Mesodermal cell (in vitro differentiated cells): Measurements from ENCODE around the gene PTPRG.

ENCODE experiments used
- H3K27ac ChIP-seq: 2 replicates; pipeline ENCODE4 v1.7.0; 2013; ENCODE audit warnings: mild to moderate bottlenecking, low read depth, low read length, moderate library complexity; ENCODE audit not compliant: severe bottlenecking
- H3K36me3 ChIP-seq: 2 replicates; pipeline ENCODE4 v1.7.1; 2013; ENCODE audit warnings: mild to moderate bottlenecking, low read length, moderate library complexity; ENCODE audit not compliant: control insufficient read depth, insufficient read depth
- H3K4me1 ChIP-seq: one replicate; pipeline ENCODE4 v1.7.1; 2013; ENCODE audit warnings: mild to moderate bottlenecking, low read length; ENCODE audit not compliant: insufficient read depth, control insufficient read depth, poor library complexity, severe bottlenecking
- H3K4me3 ChIP-seq: 2 replicates; pipeline ENCODE4 v1.7.0; 2013; ENCODE audit warnings: low read length, control low read depth, mild to moderate bottlenecking; ENCODE audit not compliant: insufficient read depth, poor library complexity, severe bottlenecking; ENCODE audit errors: extremely low read depth
- H3K9me3 ChIP-seq: 2 replicates; pipeline ENCODE4 v1.7.1; 2013; ENCODE audit warnings: mild to moderate bottlenecking, low read length, moderate library complexity; ENCODE audit not compliant: control insufficient read depth
- WGBS, 2 experiments: methylation state at CpG; one replicate each; pipeline ENCODE4 v1.1.5; 2013; ENCODE audit warnings: missing lambda C conversion rate in 2 of 2; ENCODE audit not compliant: insufficient coverage in 2 of 2; 5-methylcytosine and 5-hydroxymethylcytosine counted together

Gene PTPRG

DNA sequence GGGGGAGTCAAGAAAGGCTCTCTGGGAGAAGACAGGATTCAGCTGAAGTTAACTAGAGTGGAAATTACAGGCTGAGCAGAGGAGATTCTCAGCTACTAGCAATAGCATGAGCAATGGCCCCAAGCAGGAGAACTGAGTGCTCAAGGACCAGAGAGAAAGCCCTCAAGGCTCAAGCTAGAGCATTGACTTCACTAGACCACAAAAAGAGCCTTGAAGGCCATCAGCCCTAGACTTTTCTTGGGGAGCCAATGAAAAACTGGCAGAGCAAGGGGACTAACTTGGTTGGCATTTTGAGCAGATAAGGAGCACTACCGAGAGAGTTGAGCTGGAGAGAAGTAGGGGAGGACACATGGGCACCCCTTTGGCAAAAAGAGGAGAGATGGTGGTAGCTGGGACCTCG lies 534.4 kb downstream of the PTPRG start:
- Histone ChIP-seq H3K36me3 (no peaks in the 10 kb centered on the region), H3K4me1 (peaks cover 17% of the 10 kb centered on the region), H3K4me3 (no peak overlapping the region), H3K9me3 (no peaks in the 10 kb centered on the region), H3K27ac (no peak overlapping the region)
- WGBS, 2 experiments: 60 to 89% methylated on average over 1 of the region's 2 CpGs

DNA sequence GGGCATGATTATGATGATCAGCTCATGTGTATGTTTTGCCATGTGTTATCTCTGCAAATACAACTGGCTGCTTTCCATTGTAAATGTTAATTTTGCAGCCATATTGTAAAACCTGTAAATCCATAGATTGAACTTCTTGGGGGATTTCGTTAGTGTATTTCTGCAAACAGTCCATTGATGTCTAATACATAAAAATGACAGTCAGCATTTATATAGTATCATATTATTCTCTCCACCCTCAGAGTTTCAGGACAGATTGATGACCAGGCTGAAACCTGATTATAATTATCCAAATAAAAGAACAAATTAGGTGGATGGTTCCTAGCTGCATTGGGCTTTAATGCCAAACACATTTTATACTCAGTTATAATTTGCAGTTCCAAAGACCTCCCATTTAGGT lies 535.1 kb downstream of the PTPRG start:
- Histone ChIP-seq H3K9me3 (no peaks in the 10 kb centered on the region), H3K4me1 (peaks cover 17% of the 10 kb centered on the region), H3K27ac (no peak overlapping the region), H3K4me3 (no peak overlapping the region), H3K36me3 (no peaks in the 10 kb centered on the region)
- no CpG with 5 or more reads among the region's 1 CpG for WGBS, 2 experiments

DNA sequence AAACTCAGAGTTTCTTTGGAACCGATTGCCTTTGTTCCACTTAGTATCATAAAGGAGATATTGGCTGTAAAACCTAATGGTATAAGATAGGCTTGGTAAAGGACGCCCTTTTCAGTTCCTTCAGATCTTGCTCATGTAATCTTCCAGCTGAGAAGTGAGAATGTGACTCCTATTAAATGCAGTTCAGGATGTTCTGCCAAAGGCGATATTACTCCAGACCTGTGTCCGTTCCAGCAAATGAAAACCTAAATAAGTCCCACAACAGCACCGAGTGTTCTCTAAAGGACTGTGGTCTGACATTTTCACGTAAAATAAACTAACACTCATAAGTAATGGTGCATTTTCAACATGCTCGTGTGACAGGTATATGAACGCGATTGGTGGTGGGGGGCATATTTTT lies 535.8 kb downstream of the PTPRG start:
- H3K36me3 ChIP-seq: no peaks in the 10 kb centered on the region
- no peaks in the 10 kb centered on the region for H3K9me3 ChIP-seq
- H3K4me3 ChIP-seq: no peak overlapping the region
- peaks cover 17% of the 10 kb centered on the region for H3K4me1 ChIP-seq
- H3K27ac ChIP-seq: no peak overlapping the region
- 94 to 95% methylated on average over 3 to 6 of the region's 9 CpGs for WGBS, 2 experiments

DNA sequence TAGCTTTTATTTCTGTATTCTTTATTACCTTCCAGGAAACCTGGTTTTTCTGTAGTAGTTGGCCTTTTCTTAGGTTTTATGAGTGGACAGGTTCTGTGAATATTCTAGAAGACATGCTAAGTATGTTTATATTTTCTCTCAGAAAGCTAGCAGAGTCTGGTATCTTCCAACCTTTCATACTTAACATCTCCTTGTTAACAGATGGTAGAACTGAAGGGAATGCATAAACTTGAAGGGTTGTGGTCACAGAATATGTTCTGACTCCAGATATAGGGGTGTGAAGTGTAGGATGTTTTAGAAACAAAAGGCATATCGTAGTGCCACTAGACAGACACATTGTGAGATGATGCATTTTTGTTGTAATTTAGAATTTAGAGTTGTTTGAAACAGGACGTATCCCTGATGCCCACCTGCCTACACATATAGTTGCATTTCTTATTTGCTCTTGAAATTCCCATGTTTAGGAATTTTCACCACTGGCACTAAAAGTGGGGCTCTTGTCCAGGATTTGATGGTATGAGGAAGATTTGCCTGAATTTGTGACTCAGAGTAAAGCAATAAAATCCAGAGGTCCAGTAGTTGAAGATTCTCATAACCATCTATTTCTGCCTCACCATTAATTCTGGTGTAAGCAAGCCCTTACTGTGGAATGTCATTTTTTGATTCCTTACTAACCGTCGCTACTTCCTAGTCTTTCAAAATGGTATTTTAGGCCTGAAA lies 537.4 kb downstream of the PTPRG start:
- Histone ChIP-seq H3K27ac (no peak overlapping the region), H3K4me3 (no peak overlapping the region), H3K36me3 (no peaks in the 10 kb centered on the region), H3K9me3 (no peaks in the 10 kb centered on the region), H3K4me1 (peaks cover 17% of the 10 kb centered on the region)
- WGBS, 2 experiments: 91% methylated on average over 1 of the region's 4 CpGs; no CpG with 5 or more reads in 1 of the 2 experiments

DNA sequence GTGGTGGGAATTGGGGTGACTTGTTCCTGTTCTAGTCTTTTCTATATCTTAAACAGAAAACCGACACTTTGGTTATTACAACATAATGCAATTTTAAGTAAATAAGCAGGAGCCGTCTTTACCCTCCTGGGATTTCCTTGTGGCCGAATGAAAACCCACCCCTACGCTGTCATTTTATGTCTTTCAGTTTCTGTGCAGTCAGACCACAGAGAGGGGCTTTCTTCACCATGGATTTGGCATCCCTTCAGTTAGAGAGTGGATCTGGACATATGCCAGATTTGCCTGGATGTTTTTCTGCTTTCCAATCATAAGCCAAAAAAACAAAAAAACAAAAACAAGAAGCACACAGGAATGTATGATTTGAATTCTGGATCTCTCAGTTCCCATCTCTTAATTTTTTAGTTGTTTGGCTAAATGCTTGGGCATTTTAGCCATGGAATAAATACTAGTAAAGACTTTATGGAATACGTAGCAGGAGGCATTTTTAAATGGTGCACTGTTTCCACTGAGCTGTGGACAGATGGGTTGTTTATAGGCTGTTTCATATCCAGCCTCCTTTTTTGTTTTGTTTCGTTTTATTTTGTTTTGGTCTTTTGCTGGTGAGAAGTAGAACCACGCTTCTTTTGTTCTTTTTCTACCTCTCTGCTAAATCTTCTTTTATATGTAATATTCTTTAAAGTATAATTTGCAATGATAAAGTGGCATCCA lies 539.1 kb downstream of the PTPRG start:
- H3K9me3 ChIP-seq: no peaks in the 10 kb centered on the region
- WGBS, 2 experiments: 100% methylated on average over 3 to 5 of the region's 7 CpGs
- peaks cover 12% of the 10 kb centered on the region for H3K4me1 ChIP-seq
- H3K4me3 ChIP-seq: no peak overlapping the region
- H3K36me3 ChIP-seq: no peaks in the 10 kb centered on the region
- H3K27ac ChIP-seq: no peak overlapping the region

DNA sequence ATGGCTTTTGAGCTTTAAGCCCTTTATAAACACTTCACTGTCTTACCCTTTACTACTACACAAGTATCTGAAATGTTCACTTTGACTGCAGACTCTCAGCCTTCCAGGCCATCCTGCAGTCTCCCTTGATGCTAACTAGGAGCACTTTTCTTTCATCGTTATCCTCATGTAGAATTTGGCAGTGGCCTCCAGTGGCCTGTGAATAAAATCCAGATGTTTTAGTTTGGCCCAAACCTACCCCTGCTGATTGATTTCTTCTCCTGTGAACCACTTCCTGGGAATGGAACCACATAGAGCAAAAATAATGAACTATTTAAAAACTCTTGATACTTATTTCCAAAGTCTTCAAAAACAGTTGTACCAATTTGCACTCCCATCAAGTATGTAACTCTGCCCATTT lies 540.1 kb downstream of the PTPRG start:
- H3K4me3 ChIP-seq: no peak overlapping the region
- WGBS, 2 experiments: 100% methylated on average over 1 of the region's 1 CpG; no CpG with 5 or more reads in 1 of the 2 experiments
- H3K4me1 ChIP-seq: peaks cover 1% of the 10 kb centered on the region
- H3K9me3 ChIP-seq: no peaks in the 10 kb centered on the region
- H3K27ac ChIP-seq: no peak overlapping the region
- no peaks in the 10 kb centered on the region for H3K36me3 ChIP-seq

DNA sequence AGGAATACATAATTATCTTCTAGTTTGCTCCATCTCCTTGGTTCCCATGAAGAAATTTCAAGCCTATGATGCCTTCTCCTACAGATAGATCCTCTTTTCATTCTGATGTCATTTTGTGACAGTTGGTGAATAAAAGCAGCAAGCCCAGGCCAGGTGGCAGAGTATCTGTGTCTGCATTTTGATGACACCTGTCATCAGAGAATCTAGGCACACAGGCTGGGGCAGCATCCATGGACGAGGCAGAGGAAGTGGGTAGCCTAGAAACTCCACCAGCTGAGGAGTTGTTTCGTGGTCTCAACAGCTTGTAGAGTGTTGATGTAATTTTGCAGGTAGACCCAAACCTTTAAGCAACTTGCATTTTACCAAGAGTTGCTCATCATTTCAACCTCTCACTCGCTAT lies 542.2 kb downstream of the PTPRG start:
- no peak overlapping the region for H3K27ac ChIP-seq
- WGBS, 2 experiments: 100% methylated on average over 2 of the region's 3 CpGs; no CpG with 5 or more reads in 1 of the 2 experiments
- no peaks in the 10 kb centered on the region for H3K36me3 ChIP-seq
- no peaks in the 10 kb centered on the region for H3K9me3 ChIP-seq
- H3K4me1 ChIP-seq: no peaks in the 10 kb centered on the region
- no peak overlapping the region for H3K4me3 ChIP-seq

DNA sequence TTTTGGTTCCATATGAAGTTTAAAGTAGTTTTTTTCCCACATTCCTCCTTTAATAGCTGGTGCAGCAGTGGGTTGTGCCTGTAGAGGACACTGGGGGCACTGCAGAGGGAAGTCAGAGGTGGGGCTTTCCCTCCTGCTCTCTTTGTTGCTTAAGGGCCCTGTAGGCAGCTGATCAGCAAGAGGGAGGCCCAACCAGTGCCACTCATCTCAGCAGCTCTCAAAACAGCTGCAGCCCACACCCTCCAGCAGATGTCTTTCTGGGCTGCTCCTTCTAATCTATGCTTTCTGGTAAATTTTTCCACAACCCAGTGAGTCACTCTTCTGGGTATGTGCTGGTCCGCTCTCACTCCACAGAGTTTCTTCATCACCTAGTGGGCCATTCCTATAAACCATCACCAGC lies 548.2 kb downstream of the PTPRG start:
- no peak overlapping the region for H3K4me3 ChIP-seq
- no peak overlapping the region for H3K27ac ChIP-seq
- H3K4me1 ChIP-seq: no peaks in the 10 kb centered on the region
- H3K36me3 ChIP-seq: no peaks in the 10 kb centered on the region
- WGBS, 2 experiments: 13 to 60% methylated on average over 1 of the region's 1 CpG
- H3K9me3 ChIP-seq: no peaks in the 10 kb centered on the region

DNA sequence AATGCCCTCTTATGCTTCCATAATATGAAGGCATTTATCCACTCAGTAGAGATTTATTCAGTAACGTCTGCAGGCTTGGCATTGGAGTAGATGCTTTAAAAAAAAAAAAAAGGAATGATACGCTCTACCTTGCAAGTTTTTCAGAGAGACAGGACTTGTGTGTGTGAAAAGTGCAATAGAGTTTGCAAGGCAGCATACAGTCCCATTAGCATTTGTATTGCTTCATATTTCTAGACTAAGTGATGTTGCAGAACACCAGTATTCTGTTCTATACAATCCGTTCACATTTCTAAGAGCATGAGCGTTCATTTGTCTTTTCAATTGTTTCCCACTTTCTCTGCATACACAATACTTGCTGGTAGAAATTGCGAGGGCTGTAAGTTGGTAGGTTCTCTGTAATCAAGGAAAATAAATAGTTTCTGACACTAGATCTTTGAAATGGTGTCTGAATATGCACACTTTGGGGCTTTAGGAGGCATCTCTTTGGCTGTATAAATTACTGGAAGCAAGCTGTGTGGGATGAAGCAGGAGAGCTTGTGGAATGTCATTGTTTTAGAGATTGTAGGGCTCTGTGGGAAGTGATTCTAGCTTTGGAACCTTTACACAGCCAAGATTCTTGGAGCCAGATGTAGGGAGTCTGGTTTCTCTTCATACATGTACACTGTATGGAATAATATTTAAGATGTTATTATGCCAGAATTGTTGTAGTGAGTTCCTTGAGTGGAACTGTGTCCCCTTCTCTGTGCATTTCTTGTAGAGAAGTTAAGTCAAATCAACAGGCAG lies 549.3 kb downstream of the PTPRG start:
- Histone ChIP-seq H3K36me3 (no peaks in the 10 kb centered on the region), H3K4me1 (no peaks in the 10 kb centered on the region), H3K9me3 (no peaks in the 10 kb centered on the region), H3K4me3 (no peak overlapping the region), H3K27ac (no peak overlapping the region)
- WGBS, 2 experiments: 83 to 100% methylated on average over 1 of the region's 5 CpGs

DNA sequence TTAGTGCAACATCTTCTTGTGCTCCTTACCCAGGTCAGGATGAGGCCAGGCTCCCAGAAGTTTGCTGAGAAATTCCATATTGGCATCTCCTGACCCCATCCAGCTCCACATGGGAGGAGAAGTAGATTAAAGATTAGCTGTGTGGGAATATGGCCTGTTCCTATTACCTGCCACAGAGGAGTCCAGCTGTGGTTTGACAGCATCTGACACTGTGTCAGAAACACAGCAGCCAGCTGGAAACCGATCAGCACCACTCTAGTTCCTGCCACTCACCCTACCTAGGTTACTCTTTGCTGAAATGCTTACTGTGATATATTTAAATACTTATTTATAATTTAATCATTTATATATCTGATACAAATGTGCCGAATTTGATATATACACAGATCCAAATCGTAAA lies 551.7 kb downstream of the PTPRG start:
- Histone ChIP-seq H3K4me1 (no peaks in the 10 kb centered on the region), H3K4me3 (no peak overlapping the region), H3K27ac (no peak overlapping the region), H3K36me3 (no peaks in the 10 kb centered on the region), H3K9me3 (no peaks in the 10 kb centered on the region)
- no CpG with 5 or more reads among the region's 3 CpGs for WGBS, 2 experiments
